ENCODE data around the gene RFXANK.

GRCh38 chr19:19149435-19149834 lies 42.6 kb upstream of the RFXANK start:
- no peak for TF ChIP-seq NFRKB (IDR thresholded peaks at IDR 0.05)
- TF ChIP-seq BHLHE40 (IDR thresholded peaks at IDR 0.05; ENCODE audit: borderline replicate concordance): no peak
- no peak for TF ChIP-seq SP1 (IDR thresholded peaks at IDR 0.05)
- TF ChIP-seq, protein P1, sequence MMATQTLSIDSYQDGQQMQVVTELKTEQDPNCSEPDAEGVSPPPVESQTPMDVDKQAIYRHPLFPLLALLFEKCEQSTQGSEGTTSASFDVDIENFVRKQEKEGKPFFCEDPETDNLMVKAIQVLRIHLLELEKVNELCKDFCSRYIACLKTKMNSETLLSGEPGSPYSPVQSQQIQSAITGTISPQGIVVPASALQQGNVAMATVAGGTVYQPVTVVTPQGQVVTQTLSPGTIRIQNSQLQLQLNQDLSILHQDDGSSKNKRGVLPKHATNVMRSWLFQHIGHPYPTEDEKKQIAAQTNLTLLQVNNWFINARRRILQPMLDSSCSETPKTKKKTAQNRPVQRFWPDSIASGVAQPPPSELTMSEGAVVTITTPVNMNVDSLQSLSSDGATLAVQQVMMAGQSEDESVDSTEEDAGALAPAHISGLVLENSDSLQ (IDR thresholded peaks at IDR 0.05): no peak
